HG02571 (cell line): ENCODE measurements around the gene SORL1-AS1.
"Not testable (repeated sequence)": the region's sequence is repeated elsewhere in the genome, so short reads cannot be mapped to it uniquely, and the experiment has no call there.

Experiments
- ATAC-seq: cut with Tn5 transposase; IDR thresholded peaks from one replicate; pipeline ENCODE4 v1.9.1; 2021; ENCODE audit warnings: mild to moderate bottlenecking, moderate library complexity; ENCODE audit not compliant: unreplicated experiment

Gene SORL1-AS1

GRCh38 chr11:121452609-121453150 is at the start of gene SORL1-AS1:
SORL1-AS1 (minus strand) TSS chr11:121452967.
- ATAC-seq = peak; percentile 14

- no peak for ATAC-seq
Observed at GRCh38 chr11:121500717-121501116, 48.0 kb upstream of the SORL1-AS1 start.

GRCh38 chr11:121500275-121500674 is 47.5 kb upstream of the SORL1-AS1 start:
- no peak for ATAC-seq

GRCh38 chr11:121499405-121499804 is 46.6 kb upstream of the SORL1-AS1 start:
- no peak for ATAC-seq

DNA sequence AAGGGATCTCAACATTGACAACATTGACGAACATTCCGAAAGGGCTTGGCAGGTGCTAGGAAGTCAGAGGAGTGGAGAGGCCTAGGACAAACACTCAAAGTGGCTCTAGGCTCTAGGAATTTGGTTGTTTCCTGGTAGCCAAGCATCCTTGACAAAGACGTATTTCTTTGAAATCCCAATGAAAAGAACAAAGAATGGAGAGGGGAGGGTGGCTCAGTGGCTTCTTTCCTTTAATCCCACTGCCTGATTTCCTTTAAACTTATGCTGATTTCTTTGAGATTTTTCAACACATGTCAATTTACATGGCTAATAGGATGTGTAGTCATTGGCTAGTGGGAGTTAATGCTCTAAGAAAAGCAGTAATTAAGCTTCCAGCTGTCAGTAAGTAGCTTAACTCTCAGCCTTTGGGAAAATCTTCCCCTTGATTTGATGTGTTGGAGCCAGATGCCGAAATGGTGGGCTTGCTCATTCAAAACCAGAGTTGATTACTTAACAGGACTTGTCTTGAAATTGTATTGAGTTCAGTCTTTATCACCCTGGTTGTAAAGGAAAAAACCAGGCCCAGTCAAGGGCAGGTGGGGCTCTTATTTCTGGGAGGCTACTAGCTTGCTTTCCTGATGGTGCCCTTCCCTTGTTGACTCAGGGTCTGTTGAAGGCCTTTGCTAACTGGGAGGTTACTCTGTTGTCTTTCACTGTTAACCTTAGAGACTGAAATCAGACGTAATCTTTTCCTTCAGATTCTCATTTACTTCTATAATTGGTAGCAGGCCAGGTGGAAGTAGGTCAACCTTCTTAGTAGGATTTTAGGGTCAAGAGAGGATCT is 44.6 kb upstream of the SORL1-AS1 start:
- ATAC-seq = no peak

DNA sequence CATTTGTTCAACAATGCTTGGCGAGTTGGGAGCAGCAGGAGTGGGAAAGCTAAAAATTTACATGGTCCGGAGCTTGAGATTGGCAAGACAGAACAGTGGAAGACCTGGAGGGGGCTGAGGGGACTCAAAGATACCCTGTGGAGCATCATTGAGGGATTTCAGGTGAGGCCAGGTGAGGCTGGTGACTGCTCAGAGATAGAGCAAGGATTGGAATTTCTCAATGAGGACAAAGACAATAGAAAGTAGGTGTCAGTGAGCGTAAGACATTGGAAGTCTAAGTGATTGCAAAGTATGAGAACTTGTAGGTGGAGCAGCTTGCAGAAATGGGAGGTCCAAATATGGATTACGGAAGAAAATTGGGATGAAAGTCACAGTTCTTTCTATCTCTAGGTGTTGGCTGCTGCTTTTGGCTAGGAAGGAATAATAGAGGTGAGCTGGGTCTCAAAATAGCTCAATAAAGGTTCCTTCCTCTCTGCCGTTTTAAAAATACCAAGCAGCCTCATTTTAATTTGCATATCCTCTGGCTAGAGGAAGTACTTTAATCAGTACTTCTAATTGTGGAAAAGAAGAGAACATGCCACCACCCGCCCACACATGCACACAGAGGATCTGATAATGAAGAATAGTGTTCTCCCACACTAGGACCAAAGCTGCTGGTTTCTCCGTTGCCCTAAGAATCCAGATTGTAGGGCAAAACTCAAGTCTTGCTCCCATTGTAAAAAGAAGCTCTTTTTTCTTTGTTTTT is 41.8 kb upstream of the SORL1-AS1 start:
- no peak for ATAC-seq

DNA sequence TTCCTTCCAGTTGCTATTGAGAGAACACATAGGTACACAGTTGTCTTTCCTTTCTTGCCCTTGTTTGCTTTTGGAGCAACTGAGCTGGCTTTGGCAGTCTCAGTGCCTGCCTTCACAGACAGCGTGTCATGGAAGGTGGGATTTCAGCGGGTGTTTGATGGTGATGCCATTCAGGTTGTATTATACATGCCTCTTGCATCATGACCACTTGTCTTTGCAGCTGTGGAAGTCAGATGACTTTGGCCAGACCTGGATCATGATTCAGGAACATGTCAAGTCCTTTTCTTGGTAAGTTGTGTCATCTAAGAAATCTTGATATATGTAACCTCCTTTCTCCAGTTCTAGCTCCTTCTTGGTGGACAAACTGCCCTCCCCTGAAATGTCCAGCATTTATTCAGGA is 37.1 kb upstream of the SORL1-AS1 start:
- no peak for ATAC-seq

- no peak for ATAC-seq
Observed at GRCh38 chr11:121488641-121489040, 35.9 kb upstream of the SORL1-AS1 start.

- ATAC-seq = no peak
Observed at GRCh38 chr11:121488170-121488569, 35.4 kb upstream of the SORL1-AS1 start.

GRCh38 chr11:121487191-121487590 is 34.4 kb upstream of the SORL1-AS1 start:
- no peak for ATAC-seq

DNA sequence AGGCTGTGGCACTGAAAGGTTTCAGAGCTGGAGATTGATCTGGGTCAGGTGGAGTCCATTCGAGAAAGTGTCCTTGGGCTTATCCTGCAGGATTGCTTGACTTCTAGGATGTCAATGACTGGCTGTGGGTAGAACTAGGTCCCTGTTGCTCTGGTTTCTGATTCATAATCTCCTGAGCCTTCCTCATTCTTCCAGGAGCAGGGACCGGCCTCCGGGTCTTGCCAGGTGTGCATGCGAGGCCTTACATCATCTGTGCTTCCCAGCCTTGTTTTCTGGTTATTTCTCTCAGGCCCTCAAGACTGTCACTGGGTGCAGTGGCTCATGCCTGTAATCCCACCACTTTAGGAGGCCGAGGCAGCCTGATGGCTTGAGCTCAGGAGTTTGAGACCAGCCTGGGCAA is 33.3 kb upstream of the SORL1-AS1 start:
- no peak for ATAC-seq

- no peak for ATAC-seq
Observed at GRCh38 chr11:121485216-121485615, 32.4 kb upstream of the SORL1-AS1 start.

- no peak for ATAC-seq
Observed at GRCh38 chr11:121483805-121484480, 31.2 kb upstream of the SORL1-AS1 start.

DNA sequence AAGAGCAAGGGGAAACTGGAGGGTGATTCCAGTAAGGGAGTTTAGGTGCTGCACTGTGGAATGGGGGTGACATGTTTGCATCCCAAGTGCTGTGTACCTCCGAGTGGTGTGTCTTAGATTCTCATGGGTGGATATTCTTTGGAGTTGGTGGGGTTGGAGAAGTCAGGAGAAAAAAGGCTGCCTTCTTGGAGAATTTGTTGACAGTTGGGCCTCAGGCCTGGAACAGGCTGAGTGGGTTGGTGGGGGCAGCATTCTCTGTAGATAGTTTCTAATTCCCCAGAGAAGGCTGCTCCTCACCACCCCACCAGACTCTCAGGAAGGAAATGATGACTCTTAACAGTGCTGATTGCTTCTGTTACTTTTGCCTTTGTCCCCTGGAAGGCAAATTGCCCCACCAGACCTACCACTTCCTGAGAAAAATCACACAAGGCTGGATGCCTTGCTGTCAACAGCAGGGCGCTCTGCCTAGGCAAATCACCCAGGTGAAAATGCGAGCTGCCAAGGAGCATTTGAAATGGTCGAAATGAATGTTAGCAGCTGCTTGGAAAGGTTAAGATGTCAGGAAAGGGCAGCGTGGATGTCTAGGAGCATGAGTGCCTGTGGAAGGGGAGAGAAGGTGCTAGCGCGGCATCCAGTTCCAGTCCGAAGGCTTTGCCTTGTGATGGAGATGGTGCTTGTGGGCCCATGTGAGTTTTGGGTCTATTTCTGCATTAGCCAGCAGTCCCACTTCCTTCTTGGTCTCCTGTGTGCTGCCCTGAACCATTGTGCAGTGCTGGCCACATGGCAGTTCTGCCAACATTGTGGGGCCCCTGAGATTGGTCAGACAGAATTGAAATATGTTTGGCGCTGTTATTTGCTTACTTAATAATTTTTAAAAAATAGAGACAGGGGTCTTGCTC is 29.7 kb upstream of the SORL1-AS1 start:
- peak; percentile 59 for ATAC-seq

GRCh38 chr11:121481484-121482230 is 28.9 kb upstream of the SORL1-AS1 start:
- ATAC-seq = not testable (repeated sequence)

- ATAC-seq = no peak
Observed at GRCh38 chr11:121479698-121480238, 27.0 kb upstream of the SORL1-AS1 start.

DNA sequence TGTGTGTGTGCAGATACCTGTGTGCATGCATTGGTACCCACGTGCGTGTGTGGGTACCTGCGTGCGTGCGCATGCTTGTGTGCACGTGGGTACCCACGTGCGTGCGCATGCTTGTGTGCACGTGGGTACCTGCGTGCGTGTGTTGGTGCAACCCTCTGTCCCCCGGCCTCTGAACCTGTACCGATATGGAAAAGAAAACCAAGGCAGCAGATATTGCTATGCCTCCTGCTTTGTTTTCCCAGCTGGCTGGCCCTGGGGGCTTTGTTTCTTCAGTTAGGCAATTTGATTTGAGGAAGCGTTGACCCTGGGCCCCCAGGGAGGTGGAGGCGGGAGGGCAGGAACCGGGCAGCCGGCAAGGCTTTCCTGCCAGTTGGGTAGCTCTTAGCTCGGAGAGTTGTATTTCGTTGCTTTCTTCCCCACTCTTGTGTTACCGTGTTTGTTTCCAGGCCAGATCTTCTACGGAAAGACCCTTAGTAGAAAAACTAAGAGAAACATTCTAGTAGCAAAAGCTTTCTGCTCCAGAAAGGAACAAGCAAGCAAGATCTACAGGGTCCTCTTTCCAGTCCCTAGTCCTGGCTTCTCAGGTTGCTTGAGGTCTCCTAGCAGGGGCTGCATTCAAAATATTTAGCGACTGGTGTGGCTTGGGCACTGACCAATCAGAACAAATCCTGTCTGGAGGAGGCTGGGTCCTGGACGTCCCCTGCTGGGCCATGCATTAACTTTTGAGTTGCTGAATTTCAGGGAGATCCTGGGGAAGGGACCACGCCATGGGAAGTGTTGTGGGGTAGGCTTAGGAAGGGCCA is 26.3 kb upstream of the SORL1-AS1 start:
- no peak for ATAC-seq

DNA sequence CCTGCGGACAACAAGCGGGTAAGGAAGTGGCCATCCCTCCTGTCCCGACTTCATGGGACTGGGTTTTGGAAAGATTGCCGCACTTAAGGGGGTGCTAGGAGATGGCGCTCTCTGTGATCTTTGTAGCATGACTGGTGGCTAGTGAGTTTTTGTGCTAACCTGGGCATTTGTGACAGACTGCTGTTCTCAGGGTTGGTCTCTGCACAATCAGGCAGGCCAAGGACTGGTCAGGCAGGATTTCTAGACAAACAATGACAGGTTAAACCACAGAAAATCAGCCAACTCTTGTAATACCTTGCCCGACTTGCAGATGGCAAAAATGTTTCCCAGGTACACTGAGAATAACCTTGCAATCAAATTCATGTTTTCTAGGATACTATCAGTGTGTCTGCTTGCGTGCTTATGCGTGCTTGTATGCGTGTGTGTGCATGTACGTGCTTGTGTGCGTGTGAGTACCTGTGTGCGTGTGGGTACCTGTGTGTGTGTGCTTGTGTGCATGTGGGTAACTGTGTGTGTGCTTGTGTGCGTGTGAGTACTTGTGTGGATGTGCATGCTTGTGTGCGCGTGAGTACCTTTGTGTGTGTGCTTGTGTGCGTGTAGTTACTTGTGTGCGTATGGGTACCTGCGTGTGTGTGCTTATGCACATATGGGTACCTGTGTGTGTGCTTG is 25.6 kb upstream of the SORL1-AS1 start:
- ATAC-seq = no peak
